HL-60 (cell line): ENCODE data around the gene MYO16.

Experiments
- DNase-seq, 2 experiments: peaks; one replicate each; pipeline ENCODE4 v3.0.0-alpha.2; 2010 to 2020; ENCODE audit warnings: low read depth in 1 of 2, low spot score in 1 of 2
- H3K27ac ChIP-seq: fragments of 250-450 bp; sonication (Bioruptor Pico); replicated peaks from 2 replicates; pipeline ENCODE4 v1.5.1; 2020; ENCODE audit warnings: mild to moderate bottlenecking, moderate library complexity
- H3K27me3 ChIP-seq: fragments of 250-450 bp; sonication (Bioruptor Pico); 2 replicates; pipeline ENCODE4 v1.5.1; 2021; ENCODE audit warnings: mild to moderate bottlenecking, moderate library complexity; ENCODE audit not compliant: insufficient read depth, poor library complexity, severe bottlenecking
- H3K4me3 ChIP-seq: replicated peaks from 2 replicates; pipeline ENCODE4 v1.5.1; 2011; ENCODE audit warnings: mild to moderate bottlenecking, control low read depth, low read length; ENCODE audit not compliant: insufficient read depth
- CTCF ChIP-seq: IDR thresholded peaks from one replicate; pipeline ENCODE4 v1.5.1; 2011; ENCODE audit warnings: low read length, control low read depth, inconsistent platforms; ENCODE audit not compliant: insufficient read depth
- GABPA ChIP-seq: IDR thresholded peaks from 2 replicates; pipeline ENCODE4 v1.6.1; 2012; ENCODE audit warnings: low read depth
- POLR2AphosphoS5 ChIP-seq: IDR thresholded peaks from 2 replicates; pipeline ENCODE4 v1.6.1; 2012; ENCODE audit warnings: low read depth
- REST ChIP-seq: IDR thresholded peaks from 2 replicates; pipeline ENCODE4 v1.6.1; 2012; ENCODE audit warnings: low read depth; ENCODE audit not compliant: insufficient replicate concordance
- SPI1 ChIP-seq: IDR thresholded peaks from 2 replicates; pipeline ENCODE4 v1.6.1; 2012; ENCODE audit warnings: low read depth, mild to moderate bottlenecking, borderline replicate concordance

Gene MYO16

DNA sequence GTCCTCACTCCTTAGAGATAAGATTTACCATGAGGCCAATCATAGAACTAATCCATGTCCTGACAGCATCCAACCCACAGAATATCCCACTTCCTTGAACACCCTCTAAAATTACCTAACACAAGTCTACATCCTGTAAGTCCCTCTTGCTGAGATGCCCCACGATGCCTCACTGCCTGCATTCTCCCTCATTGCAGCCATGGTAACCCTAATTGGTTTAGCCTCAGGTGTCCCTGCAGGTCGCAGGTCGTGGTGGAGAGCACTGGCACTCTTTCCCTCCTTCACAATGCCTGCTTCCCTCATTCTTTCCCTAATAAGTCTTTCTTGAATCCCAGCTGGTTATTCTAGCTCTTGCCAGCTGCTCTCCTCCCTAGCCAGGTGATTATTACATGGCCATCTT, 35.3 kb upstream of the MYO16 start:
- Histone ChIP-seq H3K4me3 (no peak overlapping the region), H3K27ac (no peak overlapping the region), H3K27me3 (peaks cover 25% of the 10 kb centered on the region)
- TF ChIP-seq CTCF (no peak), REST (no peak), GABPA (no peak), SPI1 (no peak), POLR2AphosphoS5 (no peak)
- DNase-seq: no peak

- no peak for TF ChIP-seq CTCF
- no peak for TF ChIP-seq GABPA
- TF ChIP-seq SPI1: no peak
- no peak for TF ChIP-seq POLR2AphosphoS5
- TF ChIP-seq REST: no peak
- no peak overlapping the region for H3K27ac ChIP-seq
- H3K27me3 ChIP-seq: peaks cover 19% of the 10 kb centered on the region
- H3K4me3 ChIP-seq: no peak overlapping the region
- DNase-seq: no peak
These were observed 33.8 kb upstream of the MYO16 start for GRCh38 chr13:108595436-108596274.

DNA sequence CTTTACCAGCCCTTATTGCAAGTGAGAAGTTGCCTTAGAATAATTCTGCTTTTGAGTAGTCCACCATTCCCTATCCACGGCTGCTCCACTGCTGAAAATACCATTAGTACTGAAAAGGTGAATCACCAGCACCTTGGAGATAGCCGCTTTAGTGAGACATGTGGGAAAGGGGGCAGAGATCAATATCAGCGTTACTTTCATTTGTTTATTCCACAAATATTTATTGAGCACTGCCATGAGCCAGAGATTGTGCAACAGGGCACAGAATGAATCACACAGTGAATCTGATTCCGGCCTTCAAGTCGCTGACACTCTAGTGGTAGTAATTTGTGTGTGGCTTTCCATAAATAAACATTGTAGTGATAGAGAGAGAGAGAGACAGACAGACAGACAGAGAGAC, 31.5 kb upstream of the MYO16 start:
- no peak overlapping the region for H3K27ac ChIP-seq
- H3K4me3 ChIP-seq: no peak overlapping the region
- TF ChIP-seq GABPA: no peak
- TF ChIP-seq CTCF: no peak
- no peak for TF ChIP-seq POLR2AphosphoS5
- TF ChIP-seq REST: no peak
- TF ChIP-seq SPI1: no peak
- DNase-seq: no peak
- H3K27me3 ChIP-seq: peaks cover 19% of the 10 kb centered on the region
